Vagina (tissue), 2 donors: ENCODE results near the gene MEIS3. TPM values are rescaled to one million over a fixed set of nuclear protein-coding genes. Genes with fewer than 3 reads are reported as not detected.

Experiments
- DNase-seq, 2 donors: peaks; one replicate each; pipeline ENCODE4 v3.0.0-alpha.2; 2017; ENCODE audit errors: extremely low spot score in 2 of 2
- H3K27ac ChIP-seq: fragments of 200-600 bp; sonication (generic); one replicate; pipeline ENCODE4 v1.5.1; 2019
- H3K27me3 ChIP-seq: fragments of 200-600 bp; sonication (generic); one replicate; pipeline ENCODE4 v1.5.1; 2019
- H3K36me3 ChIP-seq, 2 donors: fragments of 200-600 bp; sonication (generic); one replicate each; pipeline ENCODE4 v1.5.1; 2017 to 2019
- H3K4me1 ChIP-seq: fragments of 200-600 bp; sonication (generic); one replicate; pipeline ENCODE4 v1.5.1; 2019
- H3K4me3 ChIP-seq, 2 donors: fragments of 200-600 bp; sonication (generic); 1 replicate in 1 of 2; 2 replicates in 1 of 2; pipeline ENCODE4 v1.5.1; 2016 to 2019
- H3K9me3 ChIP-seq: fragments of 200-600 bp; sonication (generic); one replicate; pipeline ENCODE4 v1.5.1; 2019
- POLR2A ChIP-seq, 2 donors: fragments of 450-650 bp; IDR thresholded peaks; one replicate each; pipeline ENCODE4 v1.6.1; 2017; ENCODE audit warnings: antibody characterized with exemption in 2 of 2, mild to moderate bottlenecking in 2 of 2, moderate library complexity in 2 of 2
- POLR2AphosphoS5 ChIP-seq, 2 donors: sonication (generic); formaldehyde crosslinking; IDR thresholded peaks; one replicate each; pipeline ENCODE4 v1.9.0; 2017; ENCODE audit warnings: antibody characterized with exemption in 2 of 2, mild to moderate bottlenecking in 2 of 2, low read depth in 1 of 2; ENCODE audit not compliant: insufficient read depth in 1 of 2
- intact Hi-C: fragments of 100-400 bp; cut with DNase I; formaldehyde crosslinking; loops from one replicate; pipeline ENCODE4 v1.15.1; 2023
- total RNA-seq: library from RNA; depleted of rRNA; stranded (reverse); fragments of >200 nt; gene quantifications from one replicate; pipeline ENCODE4 v1.2.3, GENCODE V29; 2016
- TF ChIP-seq, protein P1 (sequence below), 3 experiments: fragments of 450-650 bp in 2 of 3; fragments of 200-600 bp in 1 of 3; sonication (generic) in 1 of 3; IDR thresholded peaks; one replicate each; pipeline ENCODE4 v1.5.1; 2017 to 2019; ENCODE audit warnings: antibody characterized with exemption in 3 of 3, mild to moderate bottlenecking in 2 of 3, moderate library complexity in 2 of 3

MEIS3 gene
- total RNA-seq, 1 donor from 2014 or later, result 20.6 TPM

DNA sequence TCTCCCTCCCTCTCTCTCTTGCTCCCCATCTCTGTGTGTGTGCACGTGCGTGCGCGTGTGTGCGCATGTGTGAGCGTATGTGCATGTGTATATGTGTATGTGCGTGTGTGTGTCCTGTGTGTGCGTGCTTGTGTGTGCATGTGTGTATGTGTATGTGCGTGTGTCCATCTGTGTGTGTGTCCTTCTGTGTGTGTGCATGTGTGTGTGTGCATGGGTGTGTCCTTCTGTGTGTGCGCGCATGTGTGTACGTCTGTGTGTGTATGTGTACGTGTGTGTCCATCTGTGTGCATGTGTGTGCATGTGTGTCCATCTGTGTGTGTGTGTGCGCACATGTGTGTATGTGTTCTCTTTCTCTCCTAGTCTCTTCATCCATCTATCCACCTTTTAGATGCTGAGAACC, 40.1 kb upstream of the MEIS3 start:
- no peaks in the 10 kb centered on the region for H3K36me3 ChIP-seq
- no peak overlapping the region for H3K4me3 ChIP-seq
- H3K9me3 ChIP-seq, result peaks cover 10% of the 10 kb centered on the region
- peaks cover 8% of the 10 kb centered on the region for H3K4me1 ChIP-seq
- peaks cover 10% of the 10 kb centered on the region for H3K27me3 ChIP-seq
- intact Hi-C loops, result no loop called here
- no peak for DNase-seq
- TF ChIP-seq POLR2A (IDR thresholded peaks at IDR 0.05), result no peak
- TF ChIP-seq, protein P1, sequence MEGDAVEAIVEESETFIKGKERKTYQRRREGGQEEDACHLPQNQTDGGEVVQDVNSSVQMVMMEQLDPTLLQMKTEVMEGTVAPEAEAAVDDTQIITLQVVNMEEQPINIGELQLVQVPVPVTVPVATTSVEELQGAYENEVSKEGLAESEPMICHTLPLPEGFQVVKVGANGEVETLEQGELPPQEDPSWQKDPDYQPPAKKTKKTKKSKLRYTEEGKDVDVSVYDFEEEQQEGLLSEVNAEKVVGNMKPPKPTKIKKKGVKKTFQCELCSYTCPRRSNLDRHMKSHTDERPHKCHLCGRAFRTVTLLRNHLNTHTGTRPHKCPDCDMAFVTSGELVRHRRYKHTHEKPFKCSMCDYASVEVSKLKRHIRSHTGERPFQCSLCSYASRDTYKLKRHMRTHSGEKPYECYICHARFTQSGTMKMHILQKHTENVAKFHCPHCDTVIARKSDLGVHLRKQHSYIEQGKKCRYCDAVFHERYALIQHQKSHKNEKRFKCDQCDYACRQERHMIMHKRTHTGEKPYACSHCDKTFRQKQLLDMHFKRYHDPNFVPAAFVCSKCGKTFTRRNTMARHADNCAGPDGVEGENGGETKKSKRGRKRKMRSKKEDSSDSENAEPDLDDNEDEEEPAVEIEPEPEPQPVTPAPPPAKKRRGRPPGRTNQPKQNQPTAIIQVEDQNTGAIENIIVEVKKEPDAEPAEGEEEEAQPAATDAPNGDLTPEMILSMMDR (IDR thresholded peaks at IDR 0.05), result no peak
- no peak overlapping the region for H3K27ac ChIP-seq

DNA sequence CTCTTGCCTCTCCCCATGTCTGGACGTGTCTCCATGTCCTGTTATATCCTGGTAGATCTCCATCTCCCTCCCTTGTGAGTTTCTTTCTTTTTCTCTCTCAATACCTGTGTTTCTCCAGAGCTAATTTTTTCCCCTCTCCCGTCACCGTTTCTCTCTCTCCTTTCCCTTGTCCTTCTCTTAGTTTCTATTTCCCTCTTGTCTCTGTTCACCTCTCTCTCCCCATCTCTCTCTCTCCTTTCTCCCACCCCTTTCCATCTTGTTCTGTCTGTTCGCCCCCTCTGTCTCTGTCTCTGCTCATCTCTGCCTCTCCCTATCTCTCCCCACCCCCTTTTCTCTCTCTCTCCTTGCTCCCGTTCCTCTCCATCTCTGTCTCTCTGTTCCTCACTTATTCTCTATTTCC, 39.3 kb upstream of the MEIS3 start:
- peaks cover 10% of the 10 kb centered on the region for H3K9me3 ChIP-seq
- DNase-seq, result no peak
- TF ChIP-seq POLR2A (IDR thresholded peaks at IDR 0.05) (no peak), POLR2AphosphoS5 (IDR thresholded peaks at IDR 0.05; ENCODE audit: insufficient read depth in 1 of 2, low read depth in 1 of 2) (no peak)
- TF ChIP-seq, protein P1 (IDR thresholded peaks at IDR 0.05), result no peak
- H3K27me3 ChIP-seq, result peaks cover 10% of the 10 kb centered on the region
- intact Hi-C loops, result no loop called here
- no peak overlapping the region for H3K27ac ChIP-seq
- peaks cover 8% of the 10 kb centered on the region for H3K4me1 ChIP-seq
- H3K4me3 ChIP-seq, result no peak overlapping the region
- no peaks in the 10 kb centered on the region for H3K36me3 ChIP-seq

DNA sequence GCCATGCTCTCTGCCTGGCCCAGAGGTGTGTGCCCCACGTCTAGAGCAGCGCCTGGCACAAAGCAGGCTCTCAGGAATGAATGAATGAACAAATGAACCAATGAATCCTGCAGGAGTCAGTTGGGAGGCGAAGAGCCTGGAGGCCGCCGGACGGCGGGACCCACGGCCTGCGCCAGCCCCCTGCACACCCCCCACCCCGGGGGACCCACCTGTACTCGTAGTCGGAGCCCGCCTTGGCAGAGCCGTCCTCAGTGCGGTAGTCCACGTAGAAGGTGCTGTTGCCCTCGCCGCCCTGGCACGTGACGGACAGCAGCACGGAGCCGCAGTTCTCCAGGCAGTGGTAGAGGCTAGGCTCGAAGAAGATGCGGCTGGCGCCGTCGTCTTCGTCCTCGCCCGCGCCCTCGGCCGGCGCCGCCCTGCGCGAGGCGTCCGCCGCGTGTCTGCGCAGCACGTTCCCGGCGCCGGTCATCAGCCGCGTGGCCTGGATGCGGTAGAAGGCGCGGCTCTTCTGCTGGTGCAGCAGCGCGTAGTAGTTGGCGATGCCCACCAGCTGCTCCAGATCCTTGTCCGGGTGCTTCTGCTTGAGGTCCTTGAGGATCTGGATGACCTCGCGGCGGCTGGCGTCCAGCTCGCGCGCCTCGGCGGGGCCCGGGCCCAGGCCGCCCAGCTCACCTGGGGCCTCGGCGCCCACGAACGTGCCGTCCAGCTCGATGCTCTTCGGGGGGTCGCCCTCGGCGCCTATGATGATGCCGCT, 37.6 kb upstream of the MEIS3 start:
- Histone ChIP-seq H3K27me3 (peaks cover 10% of the 10 kb centered on the region), H3K36me3 (no peaks in the 10 kb centered on the region), H3K4me3 (peak overlapping the region in 1 of 2 donors; percentile 6), H3K27ac (no peak overlapping the region), H3K4me1 (peaks cover 8% of the 10 kb centered on the region), H3K9me3 (peaks cover 10% of the 10 kb centered on the region)
- no peak for DNase-seq
- TF ChIP-seq, protein P1 (IDR thresholded peaks at IDR 0.05), result no peak
- TF ChIP-seq POLR2AphosphoS5 (IDR thresholded peaks at IDR 0.05; ENCODE audit: insufficient read depth in 1 of 2, low read depth in 1 of 2), result no peak
- TF ChIP-seq POLR2A (IDR thresholded peaks at IDR 0.05), result no peak
- intact Hi-C loops, result no loop called here

DNA sequence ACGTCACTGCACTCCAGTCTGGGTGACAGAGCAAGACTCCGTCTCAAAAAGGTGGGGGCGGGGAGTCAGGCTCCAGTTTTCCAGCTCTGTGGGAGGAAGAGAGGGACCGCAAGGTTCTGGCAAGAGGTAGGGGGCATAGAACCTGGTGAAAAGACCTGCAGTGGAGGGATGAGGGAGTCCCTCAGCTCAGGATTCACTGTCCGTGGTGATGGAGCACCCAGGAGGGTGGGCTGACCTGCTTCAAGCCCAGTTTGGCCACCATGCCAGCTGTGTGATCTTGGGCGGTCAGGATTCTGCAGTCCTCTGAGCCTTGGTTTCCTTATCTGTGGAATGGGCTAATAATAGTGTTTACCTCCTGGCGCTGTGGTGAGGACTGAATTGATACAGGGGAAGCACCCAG, 31.2 kb upstream of the MEIS3 start:
- TF ChIP-seq POLR2A (IDR thresholded peaks at IDR 0.05) (no peak), POLR2AphosphoS5 (IDR thresholded peaks at IDR 0.05; ENCODE audit: insufficient read depth in 1 of 2, low read depth in 1 of 2) (no peak)
- TF ChIP-seq, protein P1 (IDR thresholded peaks at IDR 0.05), result no peak
- H3K4me3 ChIP-seq, result no peak overlapping the region
- peaks cover 3% of the 10 kb centered on the region for H3K9me3 ChIP-seq
- no peak for DNase-seq
- H3K36me3 ChIP-seq, result no peaks in the 10 kb centered on the region
- H3K27ac ChIP-seq, result no peak overlapping the region
- peaks cover 24% of the 10 kb centered on the region for H3K4me1 ChIP-seq
- intact Hi-C loops, result no loop called here
- peaks cover 7% of the 10 kb centered on the region for H3K27me3 ChIP-seq

DNA sequence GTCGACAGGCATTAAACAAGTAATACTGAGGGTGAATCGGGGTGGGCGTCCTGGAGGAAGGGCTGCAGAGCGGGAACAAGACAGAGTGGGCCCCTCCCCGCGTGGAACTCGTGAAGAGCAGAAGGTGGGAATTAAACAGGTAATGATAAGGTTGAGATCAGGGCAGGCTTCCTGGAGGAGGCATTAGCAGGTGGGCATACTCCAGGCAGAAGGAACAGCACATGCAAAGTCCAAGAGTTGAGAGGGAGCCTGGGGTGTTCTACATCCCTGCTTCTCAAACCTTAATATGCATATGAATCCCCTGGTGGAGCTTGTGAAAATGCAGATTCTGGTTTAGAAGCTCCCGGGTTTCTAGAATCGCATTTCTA, 29.0 kb upstream of the MEIS3 start:
- Histone ChIP-seq H3K27me3 (peaks cover 11% of the 10 kb centered on the region), H3K4me1 (peaks cover 26% of the 10 kb centered on the region), H3K27ac (no peak overlapping the region), H3K36me3 (no peaks in the 10 kb centered on the region), H3K9me3 (no peaks in the 10 kb centered on the region), H3K4me3 (no peak overlapping the region)
- no peak for TF ChIP-seq POLR2AphosphoS5 (IDR thresholded peaks at IDR 0.05; ENCODE audit: insufficient read depth in 1 of 2, low read depth in 1 of 2)
- TF ChIP-seq POLR2A (IDR thresholded peaks at IDR 0.05), result no peak
- TF ChIP-seq, protein P1 (IDR thresholded peaks at IDR 0.05), result no peak
- DNase-seq, result no peak
- intact Hi-C loops, result loop anchor here (10.0 kb wide), 1 partner anchor 226 kb away; no protein-coding TSS in a partner anchor
